Superior temporal gyrus (tissue), 1 donor: ENCODE results near the gene PRSS3.
"Not testable (repeated sequence)": the region's sequence is repeated elsewhere in the genome, so short reads cannot be mapped to it uniquely, and the experiment has no call there.

ENCODE experiments used
- DNase-seq: peaks from one replicate; pipeline ENCODE4 v3.0.0-alpha.2; 2016; ENCODE audit errors: extremely low spot score

The PRSS3 gene

GRCh38 chr9:33817327-33818166 is 22.2 kb downstream of the PRSS3 start:
- peak; percentile 40 for DNase-seq

- DNase-seq: peak; percentile 49
Measured at GRCh38 chr9:33818167-33818846, 22.9 kb downstream of the PRSS3 start.

- peak; percentile 46 for DNase-seq
Measured at GRCh38 chr9:33818847-33819500, 23.6 kb downstream of the PRSS3 start.

GRCh38 chr9:33820231-33820745 is 24.9 kb downstream of the PRSS3 start:
- peak; percentile 71 for DNase-seq

GRCh38 chr9:33823801-33824200 is 28.4 kb downstream of the PRSS3 start:
- DNase-seq: no peak

- DNase-seq: not testable (repeated sequence)
Measured at GRCh38 chr9:33827285-33827684, 31.9 kb downstream of the PRSS3 start.

GRCh38 chr9:33829641-33830230 is 34.4 kb downstream of the PRSS3 start:
- not testable (repeated sequence) for DNase-seq

GRCh38 chr9:33835625-33836260 is 40.4 kb downstream of the PRSS3 start:
- no peak for DNase-seq

GRCh38 chr9:33836261-33836660 is 40.9 kb downstream of the PRSS3 start:
- not testable (repeated sequence) for DNase-seq

- no peak for DNase-seq
Measured at GRCh38 chr9:33837138-33837537, 41.8 kb downstream of the PRSS3 start.

- DNase-seq: no peak
Measured at GRCh38 chr9:33840381-33840780, 45.0 kb downstream of the PRSS3 start.

- no peak for DNase-seq
Measured at GRCh38 chr9:33843312-33843961, 48.1 kb downstream of the PRSS3 start.

GRCh38 chr9:33846231-33846630 is 50.9 kb downstream of the PRSS3 start:
- DNase-seq: no peak

GRCh38 chr9:33847894-33848205 is 52.5 kb downstream of the PRSS3 start:
- not testable (repeated sequence) for DNase-seq
